PFSK-1 (cell line): ENCODE results near the gene FAM171A2.

Source experiments
- FOXP2 ChIP-seq: optimal IDR thresholded peaks from 2 replicates; pipeline ENCODE3; 2011; ENCODE audit warnings: borderline replicate concordance, control low read depth, inconsistent platforms; ENCODE audit not compliant: insufficient read depth; ENCODE audit errors: extremely low read length, extremely low read depth
- POLR2AphosphoS5 ChIP-seq: IDR thresholded peaks from 2 replicates; pipeline ENCODE4 v1.6.1; 2012; ENCODE audit warnings: low read depth, mild to moderate bottlenecking, control low read depth, low read length, moderate library complexity
- SIN3A ChIP-seq: IDR thresholded peaks from 2 replicates; pipeline ENCODE4 v1.6.1; 2012; ENCODE audit warnings: mild to moderate bottlenecking, low read length, moderate library complexity, borderline replicate concordance; ENCODE audit not compliant: insufficient read depth
- TAF1 ChIP-seq: IDR thresholded peaks from 2 replicates; pipeline ENCODE4 v1.6.1; 2012; ENCODE audit warnings: low read length, control low read depth, borderline replicate concordance; ENCODE audit not compliant: insufficient read depth
- TF ChIP-seq, protein P1 (sequence below), 2 experiments: IDR thresholded peaks; 2 replicates each; pipeline versions ENCODE4 v1.6.1 to v1.8.0; 2011 to 2012; ENCODE audit warnings: low read depth in 2 of 2, low read length in 2 of 2, control low read depth in 1 of 2, inconsistent platforms in 1 of 2, mild to moderate bottlenecking in 1 of 2, moderate library complexity in 1 of 2; ENCODE audit not compliant: insufficient read depth in 1 of 2

FAM171A2 gene

DNA sequence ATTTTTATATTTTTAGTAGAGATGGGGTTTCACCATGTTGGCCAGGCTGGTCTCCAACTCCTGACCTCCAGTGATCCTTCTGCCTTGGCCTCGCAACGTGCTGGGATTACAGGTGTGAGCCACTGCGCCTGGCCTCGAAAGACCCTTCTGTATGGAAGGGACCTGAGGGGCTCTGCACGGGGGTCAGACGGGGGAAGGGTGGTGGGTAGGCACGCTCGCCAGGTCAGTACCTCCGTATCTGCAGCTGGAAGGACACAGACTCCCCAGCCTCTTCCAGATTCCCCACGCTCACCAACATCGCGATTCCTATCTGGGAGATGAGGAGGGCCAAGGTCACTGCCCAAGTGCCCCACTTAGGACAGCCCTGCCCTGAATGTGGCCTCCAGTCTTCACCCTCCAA is 13.1 kb upstream of the FAM171A2 start:
- TF ChIP-seq, protein P1, sequence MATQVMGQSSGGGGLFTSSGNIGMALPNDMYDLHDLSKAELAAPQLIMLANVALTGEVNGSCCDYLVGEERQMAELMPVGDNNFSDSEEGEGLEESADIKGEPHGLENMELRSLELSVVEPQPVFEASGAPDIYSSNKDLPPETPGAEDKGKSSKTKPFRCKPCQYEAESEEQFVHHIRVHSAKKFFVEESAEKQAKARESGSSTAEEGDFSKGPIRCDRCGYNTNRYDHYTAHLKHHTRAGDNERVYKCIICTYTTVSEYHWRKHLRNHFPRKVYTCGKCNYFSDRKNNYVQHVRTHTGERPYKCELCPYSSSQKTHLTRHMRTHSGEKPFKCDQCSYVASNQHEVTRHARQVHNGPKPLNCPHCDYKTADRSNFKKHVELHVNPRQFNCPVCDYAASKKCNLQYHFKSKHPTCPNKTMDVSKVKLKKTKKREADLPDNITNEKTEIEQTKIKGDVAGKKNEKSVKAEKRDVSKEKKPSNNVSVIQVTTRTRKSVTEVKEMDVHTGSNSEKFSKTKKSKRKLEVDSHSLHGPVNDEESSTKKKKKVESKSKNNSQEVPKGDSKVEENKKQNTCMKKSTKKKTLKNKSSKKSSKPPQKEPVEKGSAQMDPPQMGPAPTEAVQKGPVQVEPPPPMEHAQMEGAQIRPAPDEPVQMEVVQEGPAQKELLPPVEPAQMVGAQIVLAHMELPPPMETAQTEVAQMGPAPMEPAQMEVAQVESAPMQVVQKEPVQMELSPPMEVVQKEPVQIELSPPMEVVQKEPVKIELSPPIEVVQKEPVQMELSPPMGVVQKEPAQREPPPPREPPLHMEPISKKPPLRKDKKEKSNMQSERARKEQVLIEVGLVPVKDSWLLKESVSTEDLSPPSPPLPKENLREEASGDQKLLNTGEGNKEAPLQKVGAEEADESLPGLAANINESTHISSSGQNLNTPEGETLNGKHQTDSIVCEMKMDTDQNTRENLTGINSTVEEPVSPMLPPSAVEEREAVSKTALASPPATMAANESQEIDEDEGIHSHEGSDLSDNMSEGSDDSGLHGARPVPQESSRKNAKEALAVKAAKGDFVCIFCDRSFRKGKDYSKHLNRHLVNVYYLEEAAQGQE (IDR thresholded peaks at IDR 0.05; ENCODE audit: insufficient read depth in 1 of 2, low read depth in 2 of 2, low read length in 2 of 2), result no peak
- TF ChIP-seq POLR2AphosphoS5 (no peak), SIN3A (no peak), FOXP2 (no peak), TAF1 (no peak)

DNA sequence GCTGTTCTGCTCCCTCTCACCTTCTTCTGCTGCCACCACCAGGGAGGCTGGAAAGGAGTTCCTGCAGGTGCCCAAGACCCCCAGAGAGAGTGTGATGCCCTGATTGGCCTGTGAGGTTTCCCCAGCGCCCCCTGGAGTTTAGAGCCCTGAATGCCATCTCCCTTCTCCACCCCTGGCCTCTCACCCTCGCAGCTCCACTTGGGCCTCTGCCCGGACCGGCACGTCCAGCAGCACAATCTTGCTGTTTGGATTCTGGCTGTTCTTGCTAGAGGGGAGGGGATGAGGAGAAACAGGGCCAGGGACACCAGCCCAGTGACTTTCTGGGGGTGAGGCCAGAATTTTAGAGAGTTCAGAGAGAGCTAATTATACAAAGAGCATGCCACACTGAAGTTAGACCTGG is 12.5 kb upstream of the FAM171A2 start:
- TF ChIP-seq, protein P1 (IDR thresholded peaks at IDR 0.05; ENCODE audit: insufficient read depth in 1 of 2, low read depth in 2 of 2, low read length in 2 of 2), result no peak
- TF ChIP-seq FOXP2 (no peak), POLR2AphosphoS5 (no peak), SIN3A (no peak), TAF1 (no peak)

DNA sequence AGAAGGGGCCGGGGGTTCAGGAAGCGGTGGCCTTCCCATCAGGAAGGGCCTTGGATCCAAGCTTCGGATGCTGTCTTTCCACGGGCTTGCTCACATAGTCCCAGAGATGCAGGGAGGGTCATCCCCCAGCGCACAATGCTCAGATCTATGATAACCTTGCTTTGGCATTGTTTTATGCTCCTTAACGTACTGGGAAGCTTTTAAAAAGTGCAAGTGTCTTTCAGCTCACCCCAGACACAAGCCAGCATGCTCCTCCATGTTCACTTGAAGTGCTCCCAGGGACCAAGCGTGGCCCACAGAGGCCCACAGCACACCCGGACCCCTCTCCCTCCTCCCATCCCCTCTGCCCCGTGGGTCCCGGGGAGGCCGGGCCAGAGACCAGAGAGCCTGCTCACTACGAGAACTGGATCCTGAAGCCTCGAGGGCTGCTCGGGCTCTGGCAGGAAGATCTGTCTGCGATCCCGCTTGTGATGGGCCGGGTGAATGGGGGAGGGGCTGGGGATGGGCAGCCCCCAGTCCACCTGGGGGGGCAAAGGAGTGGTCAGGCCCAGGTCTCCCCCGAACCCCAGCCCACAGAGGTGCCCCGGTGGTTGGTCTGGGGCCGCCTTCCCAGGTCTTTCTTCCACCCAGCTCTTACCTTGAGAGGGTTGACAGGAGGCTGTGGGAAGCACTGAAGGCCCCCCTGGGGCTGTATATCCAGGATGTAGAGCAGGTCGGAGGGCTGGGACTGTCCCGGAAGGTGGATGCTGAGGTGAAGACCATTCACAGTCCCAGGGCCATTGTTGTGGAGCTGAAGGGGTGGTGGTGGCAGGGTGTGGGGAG is 11.8 kb upstream of the FAM171A2 start:
- TF ChIP-seq, protein P1 (IDR thresholded peaks at IDR 0.05; ENCODE audit: insufficient read depth in 1 of 2, low read depth in 2 of 2, low read length in 2 of 2), result no peak
- no peak for TF ChIP-seq TAF1
- TF ChIP-seq SIN3A, result no peak
- no peak for TF ChIP-seq POLR2AphosphoS5
- no peak for TF ChIP-seq FOXP2

DNA sequence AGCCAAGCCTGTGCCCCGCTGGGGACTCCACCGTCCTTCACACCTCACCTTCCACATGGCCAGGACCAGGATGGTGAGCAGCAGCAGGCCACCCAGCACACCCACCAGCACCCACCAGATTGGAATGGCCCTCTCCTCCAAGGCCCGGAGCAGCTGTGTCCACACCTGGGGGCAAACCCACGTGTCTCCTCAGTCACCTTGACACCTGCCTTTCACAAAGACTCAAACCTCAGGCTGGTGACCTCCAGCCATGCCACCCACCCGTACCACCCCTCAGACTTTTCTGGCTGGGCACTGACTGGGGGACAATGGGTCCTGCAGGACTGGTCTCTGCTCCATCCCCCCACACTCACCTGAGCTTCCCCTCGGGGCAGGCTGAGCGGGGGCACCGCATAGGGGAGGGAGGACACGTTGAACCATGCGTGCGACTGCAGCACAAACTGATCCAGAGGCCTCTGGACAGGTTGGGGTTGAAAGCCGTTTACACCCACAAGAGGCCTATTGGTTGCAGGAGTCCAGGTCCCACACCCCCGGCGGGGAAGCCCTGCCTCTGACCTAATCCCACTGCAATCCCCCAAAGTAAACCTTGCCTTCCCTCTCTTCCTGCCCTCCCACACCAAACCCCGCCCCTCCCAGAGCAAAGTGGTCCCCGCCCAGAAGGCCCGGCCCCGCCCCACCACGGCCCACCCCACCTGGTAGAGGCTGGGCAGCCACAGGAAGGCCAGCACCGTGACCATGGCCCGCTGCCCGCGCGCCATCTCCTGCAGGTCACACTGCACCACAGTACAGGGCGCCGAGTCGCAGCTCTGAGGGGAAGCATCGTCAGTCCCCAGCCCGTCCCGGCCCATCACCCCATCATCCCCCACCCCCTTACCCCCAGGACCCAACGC is 10.9 kb upstream of the FAM171A2 start:
- TF ChIP-seq TAF1, result no peak
- TF ChIP-seq FOXP2, result no peak
- TF ChIP-seq SIN3A, result no peak
- TF ChIP-seq, protein P1 (IDR thresholded peaks at IDR 0.05; ENCODE audit: insufficient read depth in 1 of 2, low read depth in 2 of 2, low read length in 2 of 2), result no peak
- no peak for TF ChIP-seq POLR2AphosphoS5
